Testis (tissue), 3 donors: ENCODE results near the gene ANO9. TPM values are rescaled to one million over a fixed set of nuclear protein-coding genes. Genes with fewer than 3 reads are reported as not detected.

Experiments used
- DNase-seq: peaks from one replicate; pipeline ENCODE4 v3.0.0-alpha.2; 2019
- H3K27ac ChIP-seq, 2 donors: fragments of 200-600 bp; sonication (generic); one replicate each; pipeline ENCODE4 v1.5.1; 2019
- H3K27me3 ChIP-seq: fragments of 200-600 bp; sonication (generic); one replicate; pipeline ENCODE4 v1.5.1; 2019
- H3K36me3 ChIP-seq: fragments of 200-600 bp; sonication (generic); one replicate; pipeline ENCODE4 v1.5.1; 2017; ENCODE audit warnings: low read depth; ENCODE audit errors: missing control alignments
- H3K4me1 ChIP-seq: fragments of 200-600 bp; sonication (generic); one replicate; pipeline ENCODE4 v1.5.1; 2019
- H3K4me3 ChIP-seq, 2 donors: fragments of 200-600 bp; sonication (generic); one replicate each; pipeline ENCODE4 v1.5.1; 2017 to 2019
- H3K9me3 ChIP-seq: fragments of 200-600 bp; sonication (generic); one replicate; pipeline ENCODE4 v1.5.1; 2017
- CTCF ChIP-seq, 3 experiments: fragments of 450-650 bp in 2 of 3; fragments of 200-600 bp in 1 of 3; sonication (generic) in 1 of 3; IDR thresholded peaks; one replicate each; pipeline ENCODE4 v1.5.1; 2016 to 2019; ENCODE audit warnings: antibody characterized with exemption in 3 of 3, mild to moderate bottlenecking in 2 of 3, moderate library complexity in 1 of 3
- POLR2A ChIP-seq: fragments of 450-650 bp; IDR thresholded peaks from one replicate; pipeline ENCODE4 v1.6.1; 2017; ENCODE audit warnings: antibody characterized with exemption, mild to moderate bottlenecking, moderate library complexity
- WGBS, 2 donors: methylation state at CpG; one replicate each; pipeline ENCODE4 v1.1.5; 2018; 5-methylcytosine and 5-hydroxymethylcytosine counted together
- intact Hi-C: fragments of 100-400 bp; cut with DNase I; formaldehyde crosslinking; loops from one replicate; pipeline ENCODE4 v1.15.1; 2023; ENCODE audit warnings: low total_unique reads
- polyA plus RNA-seq: library from polyadenylated mRNA; stranded (reverse); fragments of 350-450 nt; fragmentation: Illumina TruSeq; extraction: RNeasy Lipid Tissue Mini Kit (QIAGEN cat#74804); gene quantifications from one replicate; pipeline ENCODE4 v1.2.3, GENCODE V29; 2014; ENCODE audit warnings: low read depth, low replicate concordance; ENCODE audit not compliant: insufficient read depth
- total RNA-seq, 2 donors: library from RNA; depleted of rRNA; stranded (reverse); fragments of >200 nt; gene quantifications; one replicate each; pipeline ENCODE4 v1.2.3, GENCODE V29; 2016

ANO9 gene
- total and polyA plus RNA-seq, 3 donors from 2014 or later: 1.6 to 2.9 (median 1.9) TPM

- no peak for DNase-seq
- TF ChIP-seq CTCF (IDR thresholded peaks at IDR 0.05): no peak
- peaks cover 3% of the 10 kb centered on the region for H3K4me1 ChIP-seq
- H3K27me3 ChIP-seq: no peaks in the 10 kb centered on the region
- intact Hi-C loops: no loop called here
- no peaks in the 10 kb centered on the region for H3K36me3 ChIP-seq
- WGBS, 2 donors: 1% methylated on average over 41 to 47 of the region's 97 CpGs
- H3K4me3 ChIP-seq: peak overlapping the region; percentile 41 to 63
- H3K27ac ChIP-seq: no peak overlapping the region
- no peaks in the 10 kb centered on the region for H3K9me3 ChIP-seq
Observed at GRCh38 chr11:416757-417621, 24.8 kb downstream of the ANO9 start.

GRCh38 chr11:416051-416756 lies 25.6 kb downstream of the ANO9 start:
- H3K27me3 ChIP-seq: no peaks in the 10 kb centered on the region
- no peak for DNase-seq
- no peaks in the 10 kb centered on the region for H3K9me3 ChIP-seq
- WGBS, 2 donors: 10 to 22% methylated on average over 8 to 31 of the region's 45 CpGs
- no peaks in the 10 kb centered on the region for H3K36me3 ChIP-seq
- H3K4me1 ChIP-seq: peaks cover 3% of the 10 kb centered on the region
- TF ChIP-seq POLR2A (no peak), CTCF (IDR thresholded peaks at IDR 0.05) (no peak)
- intact Hi-C loops: no loop called here
- no peak overlapping the region for H3K27ac ChIP-seq
- peak overlapping the region; percentile 41 to 63 for H3K4me3 ChIP-seq

GRCh38 chr11:415640-416041 lies 26.2 kb downstream of the ANO9 start:
- intact Hi-C loops: no loop called here

GRCh38 chr11:414318-414857 lies 27.4 kb downstream of the ANO9 start:
- no peaks in the 10 kb centered on the region for H3K9me3 ChIP-seq
- DNase-seq: no peak
- WGBS, 2 donors: 69 to 78% methylated on average over 4 to 9 of the region's 9 CpGs
- no peaks in the 10 kb centered on the region for H3K27me3 ChIP-seq
- peaks cover 3% of the 10 kb centered on the region for H3K4me1 ChIP-seq
- intact Hi-C loops: no loop called here
- TF ChIP-seq POLR2A (no peak), CTCF (IDR thresholded peaks at IDR 0.05) (no peak)
- H3K4me3 ChIP-seq: no peak overlapping the region
- no peak overlapping the region for H3K27ac ChIP-seq
- no peaks in the 10 kb centered on the region for H3K36me3 ChIP-seq

More at GRCh38 chr11:415640-416041, 26.2 kb downstream of the ANO9 start:
- H3K36me3 ChIP-seq: no peaks in the 10 kb centered on the region
- H3K27ac ChIP-seq: no peak overlapping the region
- H3K4me3 ChIP-seq: no peak overlapping the region
- no peaks in the 10 kb centered on the region for H3K27me3 ChIP-seq
- no peak for DNase-seq
- TF ChIP-seq CTCF (IDR thresholded peaks at IDR 0.05) (no peak), POLR2A (no peak)
- peaks cover 3% of the 10 kb centered on the region for H3K4me1 ChIP-seq
- H3K9me3 ChIP-seq: no peaks in the 10 kb centered on the region
- 72 to 75% methylated on average over 2 to 5 of the region's 5 CpGs for WGBS, 2 donors
